ENCODE results near the gene RAB44. TPM values are rescaled to one million over a fixed set of nuclear protein-coding genes. Genes with fewer than 3 reads are reported as not detected.

RAB44 gene
- total RNA-seq, 1 experiment from 2014 or later: 0.09 TPM

GRCh38 chr6:36713846-36714245, 16.2 kb downstream of the RAB44 start:
- H3K36me3 Mint-ChIP-seq (ENCODE audit: insufficient read depth, unreplicated experiment): no peaks in the 10 kb centered on the region
- no peak overlapping the region for H3K27ac Mint-ChIP-seq (ENCODE audit: low read depth, unreplicated experiment)
- no TSS peak for BruUV-seq (replicated peaks)
- H3K4me3 Mint-ChIP-seq (ENCODE audit: unreplicated experiment): no peak overlapping the region
- no peak for TF ChIP-seq CTCF (IDR thresholded peaks at IDR 0.05; ENCODE audit: unreplicated experiment)
- H3K9me3 Mint-ChIP-seq (ENCODE audit: unreplicated experiment): no peaks in the 10 kb centered on the region
- peaks cover 5% of the 10 kb centered on the region for H3K4me1 Mint-ChIP-seq (ENCODE audit: insufficient read depth, unreplicated experiment)
- no peaks in the 10 kb centered on the region for H3K27me3 Mint-ChIP-seq (ENCODE audit: insufficient read depth, unreplicated experiment)
- CTCF ChIA-PET: no interaction called here
- DNase-seq (ENCODE audit: unreplicated experiment): no peak
- POLR2A ChIA-PET: interaction anchor here (0.9 kb wide), 1 partner anchor 21 kb away, joined by 3 read pairs; no protein-coding TSS in a partner anchor
- intact Hi-C loops (cut with micrococcal nuclease): no loop called here

GRCh38 chr6:36714511-36714910, 16.9 kb downstream of the RAB44 start:
- no peak for TF ChIP-seq CTCF (IDR thresholded peaks at IDR 0.05; ENCODE audit: unreplicated experiment)
- ChIA-PET CTCF (no interaction called here), POLR2A (no interaction called here)
- no peaks in the 10 kb centered on the region for H3K27me3 Mint-ChIP-seq (ENCODE audit: insufficient read depth, unreplicated experiment)
- no peak overlapping the region for H3K27ac Mint-ChIP-seq (ENCODE audit: low read depth, unreplicated experiment)
- H3K4me3 Mint-ChIP-seq (ENCODE audit: unreplicated experiment): no peak overlapping the region
- no TSS peak for BruUV-seq (replicated peaks)
- no peak for DNase-seq (ENCODE audit: unreplicated experiment)
- intact Hi-C loops (cut with micrococcal nuclease): no loop called here
- H3K36me3 Mint-ChIP-seq (ENCODE audit: insufficient read depth, unreplicated experiment): no peaks in the 10 kb centered on the region
- H3K9me3 Mint-ChIP-seq (ENCODE audit: unreplicated experiment): no peaks in the 10 kb centered on the region
- peaks cover 5% of the 10 kb centered on the region for H3K4me1 Mint-ChIP-seq (ENCODE audit: insufficient read depth, unreplicated experiment)

GRCh38 chr6:36715469-36715868, 17.8 kb downstream of the RAB44 start:
- Mint-ChIP-seq H3K27ac (ENCODE audit: low read depth, unreplicated experiment) (no peak overlapping the region), H3K27me3 (ENCODE audit: insufficient read depth, unreplicated experiment) (no peaks in the 10 kb centered on the region), H3K4me1 (ENCODE audit: insufficient read depth, unreplicated experiment) (peaks cover 5% of the 10 kb centered on the region), H3K4me3 (ENCODE audit: unreplicated experiment) (no peak overlapping the region), H3K36me3 (ENCODE audit: insufficient read depth, unreplicated experiment) (no peaks in the 10 kb centered on the region), H3K9me3 (ENCODE audit: unreplicated experiment) (no peaks in the 10 kb centered on the region)
- no TSS peak for BruUV-seq (replicated peaks)
- TF ChIP-seq CTCF (IDR thresholded peaks at IDR 0.05; ENCODE audit: unreplicated experiment): no peak
- DNase-seq (ENCODE audit: unreplicated experiment): no peak
- CTCF ChIA-PET: no interaction called here
- intact Hi-C loops (cut with micrococcal nuclease): no loop called here
- POLR2A ChIA-PET: interaction anchor here (0.5 kb wide), 1 partner anchor 71 kb away, joined by 3 read pairs; no protein-coding TSS in a partner anchor

- ChIA-PET CTCF (interaction anchor here (0.7 to 1.7 kb wide), 3 partner anchors 38 to 169 kb away, joined by 3 to 4 read pairs (median 3); partner anchors contain the start of gene C6orf89), POLR2A (interaction anchor here (0.6 kb wide), 1 partner anchor 10 kb away, joined by 3 read pairs; no protein-coding TSS in a partner anchor)
- H3K9me3 Mint-ChIP-seq (ENCODE audit: unreplicated experiment): no peaks in the 10 kb centered on the region
- no peak for TF ChIP-seq CTCF (IDR thresholded peaks at IDR 0.05; ENCODE audit: unreplicated experiment)
- intact Hi-C loops (cut with micrococcal nuclease): no loop called here
- H3K4me3 Mint-ChIP-seq (ENCODE audit: unreplicated experiment): no peak overlapping the region
- peaks cover 4% of the 10 kb centered on the region for H3K4me1 Mint-ChIP-seq (ENCODE audit: insufficient read depth, unreplicated experiment)
- H3K36me3 Mint-ChIP-seq (ENCODE audit: insufficient read depth, unreplicated experiment): no peaks in the 10 kb centered on the region
- H3K27me3 Mint-ChIP-seq (ENCODE audit: insufficient read depth, unreplicated experiment): no peaks in the 10 kb centered on the region
- H3K27ac Mint-ChIP-seq (ENCODE audit: low read depth, unreplicated experiment): no peak overlapping the region
- BruUV-seq (replicated peaks): no TSS peak
- DNase-seq (ENCODE audit: unreplicated experiment): no peak
Measured at GRCh38 chr6:36716476-36717093, 19.0 kb downstream of the RAB44 start.

All from MCF 10A (cell line).